Dermis microvascular lymphatic vessel endothelial cell (primary cell): ENCODE data around the gene HOXD11. TPM values are rescaled to one million over a fixed set of nuclear protein-coding genes. Genes with fewer than 3 reads are reported as not detected.

Source experiments
- DNase-seq, 2 donors: peaks; one replicate each; pipeline versions ENCODE4 v3.0.0 to v3.0.0-alpha.2; 2010; ENCODE audit warnings: low read depth in 2 of 2
- total RNA-seq: library from RNA; depleted of rRNA; stranded (reverse); fragments of >200 nt; gene quantifications from 2 replicates; pipeline ENCODE4 v1.2.1, GENCODE V29; 2014

The HOXD11 gene
- total RNA-seq, 1 donor from 2014 or later: not detected

GRCh38 chr2:176105078-176105729 lies 1.9 kb upstream of the HOXD11 start:
- no peak for DNase-seq

- no peak for DNase-seq
Observed at GRCh38 chr2:176105730-176106580, 1.1 kb upstream of the HOXD11 start.

GRCh38 chr2:176107731-176108181 lies 676 bp downstream of the HOXD11 start:
- no peak for DNase-seq

- no peak for DNase-seq
Observed at GRCh38 chr2:176109192-176109901, 2.3 kb downstream of the HOXD11 start.

- no peak for DNase-seq
Observed at GRCh38 chr2:176109946-176110345, 2.9 kb downstream of the HOXD11 start.

GRCh38 chr2:176110415-176111308 lies 3.6 kb downstream of the HOXD11 start:
- no peak for DNase-seq

GRCh38 chr2:176111309-176111663 lies 4.2 kb downstream of the HOXD11 start:
- peak in 1 of 2 donors; percentile 84 for DNase-seq

GRCh38 chr2:176111846-176112374 lies 4.8 kb downstream of the HOXD11 start:
- DNase-seq: no peak

- DNase-seq: no peak
Observed at GRCh38 chr2:176112375-176113302, 5.6 kb downstream of the HOXD11 start.

- peak in 1 of 2 donors; percentile 32 for DNase-seq
Observed at GRCh38 chr2:176114120-176114929, 7.2 kb downstream of the HOXD11 start.

GRCh38 chr2:176114930-176115625 lies 8.0 kb downstream of the HOXD11 start:
- no peak for DNase-seq

GRCh38 chr2:176115883-176116813 lies 9.1 kb downstream of the HOXD11 start, which contains the start of gene HOXD10:
HOXD10 (plus strand) TSS chr2:176116778; CDS start chr2:176116834, 56 bp downstream.
- DNase-seq: peak; percentile 93 to 98

GRCh38 chr2:176117162-176117822 lies 10.2 kb downstream of the HOXD11 start:
- DNase-seq: peak in 1 of 2 donors; percentile 68

- DNase-seq: peak in 1 of 2 donors; percentile 29
Observed at GRCh38 chr2:176117823-176118371, 10.8 kb downstream of the HOXD11 start.

- peak in 1 of 2 donors; percentile 88 for DNase-seq
Observed at GRCh38 chr2:176118601-176119339, 11.7 kb downstream of the HOXD11 start.
